OCI-LY1 (cell line): ENCODE results near the gene HCN1.

ENCODE experiments used
- H2AFZ ChIP-seq: fragments of 200-600 bp; sonication (generic), shearing (Covaris generic); 2 replicates; pipeline ENCODE4 v1.6.0; 2014; ENCODE audit warnings: antibody characterized with exemption, mild to moderate bottlenecking, low read length
- H3F3A ChIP-seq: fragments of 200-600 bp; sonication (generic), shearing (Covaris generic); 2 replicates; pipeline ENCODE4 v1.6.0; 2014; ENCODE audit warnings: mild to moderate bottlenecking, antibody characterized with exemption, low read length, moderate library complexity; ENCODE audit not compliant: insufficient read depth
- H3K27ac ChIP-seq: fragments of 200-600 bp; sonication (generic); 2 replicates; pipeline ENCODE4 v1.5.1; 2014; ENCODE audit warnings: low read length, mixed run types, mild to moderate bottlenecking, low read depth; ENCODE audit not compliant: poor library complexity, severe bottlenecking
- H3K27me3 ChIP-seq: fragments of 200-600 bp; sonication (generic); 2 replicates; pipeline ENCODE4 v1.6.0; 2014; ENCODE audit warnings: antibody characterized with exemption, mild to moderate bottlenecking, low read length, moderate library complexity; ENCODE audit not compliant: insufficient read depth
- H3K36me3 ChIP-seq: fragments of 200-600 bp; sonication (generic); 2 replicates; pipeline ENCODE4 v1.6.1; 2014; ENCODE audit warnings: mild to moderate bottlenecking, antibody characterized with exemption, low read length, moderate library complexity, mixed read lengths; ENCODE audit not compliant: insufficient read depth
- H3K4me1 ChIP-seq: fragments of 200-600 bp; sonication (generic); 2 replicates; pipeline ENCODE4 v1.5.1; 2014; ENCODE audit warnings: mild to moderate bottlenecking, low read length, moderate library complexity; ENCODE audit not compliant: insufficient read depth, severe bottlenecking
- H3K4me2 ChIP-seq: fragments of 200-600 bp; sonication (generic), shearing (Covaris generic); 2 replicates; pipeline ENCODE4 v1.6.1; 2014; ENCODE audit warnings: low read length
- H3K4me3 ChIP-seq: fragments of 200-600 bp; sonication (generic); 2 replicates; pipeline ENCODE4 v1.5.1; 2014; ENCODE audit warnings: low read length, low read depth, mild to moderate bottlenecking, mixed read lengths; ENCODE audit not compliant: poor library complexity, severe bottlenecking
- H3K79me2 ChIP-seq: fragments of 200-600 bp; shearing (Covaris generic); 2 replicates; pipeline ENCODE4 v1.6.1; 2016; ENCODE audit warnings: mixed run types, low read length, mixed read lengths; ENCODE audit not compliant: insufficient read depth
- H3K9ac ChIP-seq: fragments of 200-600 bp; sonication (generic), shearing (Covaris generic); 2 replicates; pipeline ENCODE4 v1.6.1; 2014; ENCODE audit warnings: mild to moderate bottlenecking, low read length, mixed read lengths
- H3K9me2 ChIP-seq: fragments of 200-600 bp; sonication (generic), shearing (Covaris generic); 2 replicates; pipeline ENCODE4 v1.6.1; 2014; ENCODE audit warnings: low read depth, mild to moderate bottlenecking, low read length, mixed read lengths
- H3K9me3 ChIP-seq: fragments of 200-600 bp; shearing (Covaris generic); 2 replicates; pipeline ENCODE4 v1.6.1; 2014; ENCODE audit warnings: low read length, mixed read lengths
- H4K20me1 ChIP-seq: fragments of 200-600 bp; sonication (generic), shearing (Covaris generic); 2 replicates; pipeline ENCODE4 v1.6.0; 2016; ENCODE audit warnings: mild to moderate bottlenecking, low read length; ENCODE audit not compliant: insufficient read depth
- CTCF ChIP-seq: fragments of 200-600 bp; sonication (generic), shearing (Covaris generic); IDR thresholded peaks from 2 replicates; pipeline ENCODE4 v1.5.1; 2017; ENCODE audit warnings: mild to moderate bottlenecking, antibody characterized with exemption, low read length, moderate library complexity, mixed read lengths
- EZH2 ChIP-seq: fragments of 200-600 bp; sonication (generic), shearing (Covaris generic); IDR thresholded peaks from 2 replicates; pipeline ENCODE4 v1.8.0; 2017; ENCODE audit warnings: borderline replicate concordance, mixed run types, mild to moderate bottlenecking, antibody characterized with exemption, low read length, moderate library complexity, mixed read lengths

HCN1 gene

GRCh38 chr5:45205403-45205961, 490.7 kb downstream of the HCN1 start:
- no peaks in the 10 kb centered on the region for H3K36me3 ChIP-seq

More at GRCh38 chr5:45205403-45205961, 490.7 kb downstream of the HCN1 start:
- Histone ChIP-seq H3K27ac (no peak overlapping the region), H3K4me2 (no peak overlapping the region), H3F3A (no peaks in the 10 kb centered on the region), H3K9me3 (no peaks in the 10 kb centered on the region), H3K9me2 (no peaks in the 10 kb centered on the region), H4K20me1 (no peaks in the 10 kb centered on the region), H3K27me3 (no peaks in the 10 kb centered on the region), H3K9ac (no peak overlapping the region), H3K4me1 (no peaks in the 10 kb centered on the region), H2AFZ (no peak overlapping the region), H3K4me3 (no peak overlapping the region), H3K79me2 (no peaks in the 10 kb centered on the region)
- TF ChIP-seq CTCF (no peak), EZH2 (no peak)
